Lung (tissue), 12 donors: Measurements from ENCODE around the gene AMOTL2. TPM values are rescaled to one million over a fixed set of nuclear protein-coding genes. Genes with fewer than 3 reads are reported as not detected.

Source experiments
- ATAC-seq: fragments of 200-7000 bp; cut with Tn5 transposase; one replicate; pipeline ENCODE4 v1.9.1; 2020; ENCODE audit warnings: moderate number of reproducible peaks; ENCODE audit not compliant: insufficient read depth, low FRiP score
- DNase-seq, 3 donors: peaks; one replicate each; pipeline ENCODE4 v3.0.0-alpha.2; 2013 to 2017
- H3K27ac ChIP-seq, 2 donors: one replicate each; pipeline ENCODE4 v1.5.1; 2013; ENCODE audit warnings: mild to moderate bottlenecking in 2 of 2, moderate library complexity in 2 of 2, control low read depth in 1 of 2, inconsistent platforms in 1 of 2, low read depth in 1 of 2, low read length in 1 of 2
- H3K27me3 ChIP-seq, 3 donors: one replicate each; pipeline ENCODE4 v1.5.1; 2013; ENCODE audit warnings: low read length in 2 of 3; ENCODE audit not compliant: control insufficient read depth in 3 of 3, insufficient read depth in 3 of 3
- H3K36me3 ChIP-seq, 4 donors: one replicate each; pipeline ENCODE4 v1.5.1; 2013; ENCODE audit warnings: low read length in 4 of 4, mild to moderate bottlenecking in 1 of 4, moderate library complexity in 1 of 4; ENCODE audit not compliant: control insufficient read depth in 4 of 4, insufficient read depth in 4 of 4
- H3K4me1 ChIP-seq, 5 donors: one replicate each; pipeline ENCODE4 v1.5.1; 2013; ENCODE audit warnings: low read length in 5 of 5, mild to moderate bottlenecking in 2 of 5, moderate library complexity in 1 of 5; ENCODE audit not compliant: control insufficient read depth in 5 of 5, insufficient read depth in 5 of 5
- H3K4me3 ChIP-seq: one replicate; pipeline ENCODE4 v1.5.1; 2013; ENCODE audit warnings: mild to moderate bottlenecking, control low read depth, moderate library complexity
- H3K9ac ChIP-seq, 2 donors: one replicate each; pipeline ENCODE4 v1.5.1; 2013; ENCODE audit warnings: low read length in 2 of 2, control low read depth in 1 of 2; ENCODE audit not compliant: insufficient read depth in 1 of 2
- H3K9me3 ChIP-seq, 4 donors: one replicate each; pipeline ENCODE4 v1.5.1; 2013; ENCODE audit warnings: low read length in 3 of 4, mild to moderate bottlenecking in 1 of 4, moderate library complexity in 1 of 4; ENCODE audit not compliant: control insufficient read depth in 4 of 4, insufficient read depth in 3 of 4
- CTCF ChIP-seq: IDR thresholded peaks from 2 replicates; pipeline ENCODE4 v1.5.1; 2012; ENCODE audit warnings: mild to moderate bottlenecking; ENCODE audit errors: control extremely low read depth, extremely low read depth
- WGBS, 2 donors: extraction: QIAGEN DNeasy Blood & Tissue Kit; methylation state at CpG; one replicate each; pipeline ENCODE4 v1.1.7; 2013; 5-methylcytosine and 5-hydroxymethylcytosine counted together
- polyA plus RNA-seq, 2 donors: library from polyadenylated mRNA; stranded (reverse); fragments of 200-250 nt; gene quantifications; one replicate each; pipeline ENCODE4 v1.2.1, GENCODE V29; 2013
- total RNA-seq, 2 donors: library from RNA; depleted of rRNA in 1 of 2; stranded (reverse); fragments of >200 nt in 1 of 2; gene quantifications; one replicate each; pipeline ENCODE4 v1.2.1, GENCODE V29; 2014 to 2021
- donor health status: control.
- donor health status: control.
- donor health status: Bipolar disorder and iron deficiency.
- donor health status: healthy.
- donor health status: DM: yes; HTN: yes; CAD: no.

AMOTL2 gene
- total and polyA plus RNA-seq, 4 donors, result 27.4 to 129 (median 75.9) TPM

GRCh38 chr3:134356411-134357040, 17.7 kb downstream of the AMOTL2 start:
- H3K4me1 ChIP-seq, result peaks cover 8 to 55% (median 39%) of the 10 kb centered on the region in 5 donors
- peak overlapping the region in 1 of 2 donors; percentile 87 for H3K27ac ChIP-seq
- 82 to 93% methylated on average over 9 of the region's 9 CpGs for WGBS, 2 donors
- TF ChIP-seq CTCF, result no peak
- DNase-seq (no peak), ATAC-seq (no peak)
- H3K36me3 ChIP-seq, result peaks cover 30 to 62% (median 45%) of the 10 kb centered on the region in 4 donors
- H3K9me3 ChIP-seq, result no peaks in the 10 kb centered on the region
- H3K9ac ChIP-seq, result no peak overlapping the region
- no peak overlapping the region for H3K4me3 ChIP-seq
- no peaks in the 10 kb centered on the region for H3K27me3 ChIP-seq

- DNase-seq (no peak), ATAC-seq (no peak)
- Histone ChIP-seq H3K9ac (no peak overlapping the region), H3K27me3 (no peaks in the 10 kb centered on the region), H3K27ac (peak overlapping the region in 1 of 2 donors; percentile 44), H3K9me3 (no peaks in the 10 kb centered on the region), H3K36me3 (peaks cover 24 to 52% (median 38%) of the 10 kb centered on the region in 4 donors), H3K4me3 (no peak overlapping the region), H3K4me1 (peaks cover 12 to 58% (median 39%) of the 10 kb centered on the region in 5 donors)
- WGBS, 2 donors, result 85 to 86% methylated on average over 5 of the region's 5 CpGs
- TF ChIP-seq CTCF, result no peak
Measured at GRCh38 chr3:134355416-134355815, 18.8 kb downstream of the AMOTL2 start.

GRCh38 chr3:134354612-134355251, 19.5 kb downstream of the AMOTL2 start:
- no peak for TF ChIP-seq CTCF
- Histone ChIP-seq H3K36me3 (peaks cover 17 to 45% (median 32%) of the 10 kb centered on the region in 4 donors), H3K9ac (no peak overlapping the region), H3K9me3 (no peaks in the 10 kb centered on the region), H3K4me1 (peaks cover 12 to 54% (median 39%) of the 10 kb centered on the region in 5 donors), H3K4me3 (no peak overlapping the region), H3K27ac (peak overlapping the region in 1 of 2 donors; percentile 78), H3K27me3 (no peaks in the 10 kb centered on the region)
- WGBS, 2 donors, result 85 to 93% methylated on average over 7 of the region's 7 CpGs
- no peak for DNase-seq
- no peak for ATAC-seq
